Esophagus squamous epithelium (tissue), 4 donors: ENCODE measurements around the gene COA8.

Experiments used
- POLR2A ChIP-seq, 4 donors: fragments of 450-650 bp; IDR thresholded peaks; one replicate each; pipeline ENCODE4 v1.6.1; 2017; ENCODE audit warnings: antibody characterized with exemption in 4 of 4, mild to moderate bottlenecking in 4 of 4, moderate library complexity in 3 of 4
- TF ChIP-seq, protein P1 (sequence below), 6 experiments: fragments of 450-650 bp in 4 of 6; fragments of 200-600 bp in 2 of 6; sonication (generic) in 2 of 6; IDR thresholded peaks; one replicate each; pipeline ENCODE4 v1.5.1; 2016 to 2019; ENCODE audit warnings: antibody characterized with exemption in 6 of 6, mild to moderate bottlenecking in 4 of 6, moderate library complexity in 4 of 6

GRCh38 chr14:103543721-103544387, 18.9 kb upstream of the COA8 start:
- TF ChIP-seq, protein P1, sequence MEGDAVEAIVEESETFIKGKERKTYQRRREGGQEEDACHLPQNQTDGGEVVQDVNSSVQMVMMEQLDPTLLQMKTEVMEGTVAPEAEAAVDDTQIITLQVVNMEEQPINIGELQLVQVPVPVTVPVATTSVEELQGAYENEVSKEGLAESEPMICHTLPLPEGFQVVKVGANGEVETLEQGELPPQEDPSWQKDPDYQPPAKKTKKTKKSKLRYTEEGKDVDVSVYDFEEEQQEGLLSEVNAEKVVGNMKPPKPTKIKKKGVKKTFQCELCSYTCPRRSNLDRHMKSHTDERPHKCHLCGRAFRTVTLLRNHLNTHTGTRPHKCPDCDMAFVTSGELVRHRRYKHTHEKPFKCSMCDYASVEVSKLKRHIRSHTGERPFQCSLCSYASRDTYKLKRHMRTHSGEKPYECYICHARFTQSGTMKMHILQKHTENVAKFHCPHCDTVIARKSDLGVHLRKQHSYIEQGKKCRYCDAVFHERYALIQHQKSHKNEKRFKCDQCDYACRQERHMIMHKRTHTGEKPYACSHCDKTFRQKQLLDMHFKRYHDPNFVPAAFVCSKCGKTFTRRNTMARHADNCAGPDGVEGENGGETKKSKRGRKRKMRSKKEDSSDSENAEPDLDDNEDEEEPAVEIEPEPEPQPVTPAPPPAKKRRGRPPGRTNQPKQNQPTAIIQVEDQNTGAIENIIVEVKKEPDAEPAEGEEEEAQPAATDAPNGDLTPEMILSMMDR (IDR thresholded peaks at IDR 0.05) = no peak
- TF ChIP-seq POLR2A (IDR thresholded peaks at IDR 0.05) = no peak
